NCI-H748 treated with DMSO at 0.1 percent for 48 hours (cell line): ENCODE data around the gene ANAPC10.
"Not testable (repeated sequence)": the region's sequence is repeated elsewhere in the genome, so short reads cannot be mapped to it uniquely, and the experiment has no call there.

ENCODE experiments used
- DNase-seq: peaks from one replicate; lab custom pipeline; 2025; lab: John Stamatoyannopoulos, UW

The ANAPC10 gene

DNA sequence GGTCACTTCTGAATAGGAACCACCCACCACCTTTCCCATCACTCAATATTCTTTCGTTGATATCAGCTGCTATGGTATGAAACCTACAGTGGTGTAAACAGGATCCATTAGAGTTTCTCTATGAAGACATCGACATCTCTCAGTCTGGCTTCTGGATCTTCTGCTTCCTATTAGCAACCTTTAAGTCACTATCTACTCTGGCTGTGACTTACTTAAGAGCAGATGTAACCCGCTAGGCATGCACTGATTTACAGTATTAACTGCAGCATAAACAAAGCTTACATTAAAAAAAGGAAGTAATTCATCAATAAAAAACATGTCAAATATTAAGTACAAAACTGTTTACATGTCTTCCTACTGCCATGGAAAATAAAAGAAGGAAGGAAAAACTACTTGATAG, 96.4 kb downstream of the ANAPC10 start:
- DNase-seq = no peak

- DNase-seq = not testable (repeated sequence)
Observed at GRCh38 chr4:145000656-145001055, 97.3 kb downstream of the ANAPC10 start.

DNA sequence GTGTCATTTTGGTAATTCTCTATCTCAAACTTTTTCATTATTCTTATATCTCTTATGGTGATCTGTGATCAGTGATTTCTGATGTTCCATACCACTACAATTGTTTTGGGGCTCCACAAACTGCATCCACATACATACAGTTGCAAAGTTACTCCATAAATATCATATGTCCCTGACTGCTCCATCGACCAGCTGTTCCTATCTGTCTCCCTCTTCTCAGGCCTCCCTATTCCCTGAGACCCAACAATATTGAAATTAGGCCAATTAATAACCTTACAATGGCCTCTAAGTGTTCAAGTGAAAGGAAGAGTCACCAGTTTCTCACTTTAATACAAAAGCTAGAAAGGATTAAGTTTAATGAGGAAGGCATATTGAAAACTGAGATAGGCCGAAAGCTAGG, 108.7 kb downstream of the ANAPC10 start:
- no peak for DNase-seq

DNA sequence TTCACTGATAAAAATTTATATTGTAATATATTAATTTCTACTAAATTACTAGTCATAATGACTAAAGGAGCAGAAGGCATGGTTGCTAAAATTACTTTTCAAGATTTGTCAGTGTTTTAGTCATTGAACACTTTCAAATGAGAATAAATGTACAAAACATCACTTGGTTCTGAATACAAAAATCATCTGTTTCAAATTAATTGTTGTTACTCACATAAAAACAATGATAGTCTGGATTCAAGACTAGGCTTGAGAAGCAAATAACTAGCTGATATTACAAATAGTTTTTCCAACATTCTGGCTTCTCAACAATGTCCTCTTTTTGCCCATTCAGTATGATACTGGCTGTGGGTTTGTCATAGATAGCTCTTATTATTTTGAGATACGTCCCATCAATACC, 112.5 kb downstream of the ANAPC10 start:
- no peak for DNase-seq

DNA sequence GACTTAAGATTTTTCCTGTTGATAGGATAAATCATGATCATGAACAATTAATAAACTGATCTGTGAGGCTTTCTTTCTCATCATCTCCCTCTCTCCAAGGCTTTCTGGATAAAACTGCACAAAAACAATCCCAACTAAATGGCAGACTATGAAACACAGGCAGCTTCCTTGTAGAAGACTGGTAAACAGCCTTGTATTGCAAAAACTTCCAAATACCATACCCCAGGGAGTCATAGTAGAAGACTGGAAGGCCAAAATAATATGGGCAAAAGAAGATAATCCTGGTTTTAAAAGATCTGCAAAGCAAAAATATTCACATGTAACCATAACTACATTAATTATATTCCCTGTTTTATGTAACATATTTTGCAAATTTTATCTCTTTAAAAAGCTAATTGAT, 113.0 kb downstream of the ANAPC10 start:
- DNase-seq = no peak

DNA sequence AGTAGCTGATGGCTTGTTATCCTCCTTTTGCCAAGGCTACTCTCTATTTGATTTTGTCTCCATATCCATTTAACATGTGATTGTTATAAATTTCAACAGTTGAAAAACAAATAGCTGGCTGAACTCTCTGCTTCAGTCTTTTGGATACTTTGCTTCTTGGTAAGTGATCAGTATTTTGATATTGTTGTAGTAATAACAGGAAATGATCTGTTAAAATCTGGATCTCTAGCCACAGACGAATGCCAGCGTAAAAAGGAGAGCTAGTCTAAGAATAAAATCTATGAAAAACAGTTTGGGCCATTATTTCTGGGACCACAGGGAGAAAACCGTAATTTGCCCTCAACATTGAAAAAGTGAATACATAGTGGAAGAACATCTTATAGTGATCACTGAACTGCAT, 113.8 kb downstream of the ANAPC10 start:
- DNase-seq = no peak

GRCh38 chr4:144975718-144976117, 122.3 kb downstream of the ANAPC10 start:
- no peak for DNase-seq

- DNase-seq = no peak
Observed at GRCh38 chr4:144970597-144970996, 127.4 kb downstream of the ANAPC10 start.

- DNase-seq = no peak
Observed at GRCh38 chr4:144969821-144970220, 128.2 kb downstream of the ANAPC10 start.

GRCh38 chr4:144968606-144969005, 129.4 kb downstream of the ANAPC10 start:
- no peak for DNase-seq

- no peak for DNase-seq
Observed at GRCh38 chr4:144967161-144967560, 130.8 kb downstream of the ANAPC10 start.

DNA sequence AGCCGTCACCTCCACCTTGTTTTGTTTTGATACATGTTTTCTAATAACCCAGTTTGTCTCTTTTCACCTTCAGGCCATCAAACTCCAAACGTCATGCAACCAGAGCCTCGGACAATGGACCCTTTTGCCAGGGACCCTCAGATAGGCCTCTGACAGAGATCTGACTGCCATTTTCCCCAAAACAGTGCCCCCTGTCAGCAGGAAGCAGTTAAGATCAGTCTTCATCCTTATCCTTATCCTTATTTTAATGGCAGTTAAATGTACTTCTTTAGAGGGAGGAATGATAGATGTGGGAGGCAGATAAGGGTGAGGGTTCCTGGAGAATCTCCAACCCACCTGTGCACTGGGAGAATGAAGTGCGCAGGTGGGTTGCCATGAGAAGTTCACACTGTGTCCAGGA, 135.7 kb downstream of the ANAPC10 start:
- DNase-seq = no peak

DNA sequence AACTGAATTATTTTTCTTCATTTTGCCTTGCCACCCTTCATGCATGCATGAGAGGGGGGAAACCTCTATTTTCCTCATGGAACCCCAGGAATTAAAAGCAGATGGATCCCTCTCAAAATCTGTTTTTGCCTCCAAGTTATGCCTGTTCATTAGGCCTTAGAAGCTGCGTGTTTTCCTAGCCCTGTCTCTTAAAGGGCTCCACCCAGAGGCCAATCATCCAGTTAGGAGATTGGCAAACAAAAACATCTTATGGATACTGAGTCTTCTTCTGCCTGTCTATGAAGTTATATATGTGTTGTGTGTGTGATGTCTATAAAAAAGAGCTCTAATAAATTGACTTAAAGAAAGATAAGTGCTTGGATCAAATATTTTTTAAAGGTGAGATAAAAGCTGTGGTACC, 142.9 kb downstream of the ANAPC10 start:
- DNase-seq = no peak

GRCh38 chr4:144954230-144954629, 143.8 kb downstream of the ANAPC10 start:
- DNase-seq = no peak

DNA sequence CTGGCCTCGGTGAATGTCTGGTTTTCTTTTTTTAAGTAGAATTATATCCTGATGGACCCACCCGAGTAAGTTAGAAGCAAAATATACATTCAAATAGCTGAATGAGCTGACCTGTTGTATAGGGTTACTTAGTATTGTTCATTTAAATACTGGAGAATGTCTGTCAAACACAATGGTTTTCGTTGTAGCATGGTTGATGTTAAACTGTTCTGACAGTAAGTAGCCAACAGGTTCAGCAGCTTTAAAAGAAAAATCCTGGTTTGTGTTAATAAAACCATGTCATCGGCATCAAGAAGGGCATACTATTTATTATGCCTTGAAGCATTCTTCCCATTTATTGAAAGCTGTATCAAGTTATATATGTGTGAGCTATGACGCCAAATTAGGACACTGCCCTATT, 149.6 kb downstream of the ANAPC10 start:
- no peak for DNase-seq

- no peak for DNase-seq
Observed at GRCh38 chr4:144948009-144948408, 150.0 kb downstream of the ANAPC10 start.
